Neural crest cell (in vitro differentiated cells): ENCODE measurements around the gene TYR. TPM values are rescaled to one million over a fixed set of nuclear protein-coding genes. Genes with fewer than 3 reads are reported as not detected.
"Not testable (repeated sequence)": the region's sequence is repeated elsewhere in the genome, so short reads cannot be mapped to it uniquely, and the experiment has no call there.

ENCODE experiments used
- DNase-seq: peaks from one replicate; pipeline ENCODE4 v3.0.0; 2021; ENCODE audit warnings: low read depth, mixed read lengths, low spot score
- H3K27ac Mint-ChIP-seq: one replicate; pipeline ENCODE4 v1.8.0; 2021; ENCODE audit warnings: mild to moderate bottlenecking, mixed read lengths; ENCODE audit not compliant: unreplicated experiment
- H3K27me3 Mint-ChIP-seq: 2 replicates; pipeline ENCODE4 v1.8.0; 2021; ENCODE audit warnings: low read depth, mild to moderate bottlenecking, mixed read lengths
- H3K36me3 Mint-ChIP-seq: 2 replicates; pipeline ENCODE4 v1.8.0; 2021; ENCODE audit warnings: low read depth, mild to moderate bottlenecking, mixed read lengths
- H3K4me1 Mint-ChIP-seq: 2 replicates; pipeline ENCODE4 v1.8.0; 2021; ENCODE audit warnings: mixed read lengths
- H3K4me3 Mint-ChIP-seq: one replicate; pipeline ENCODE4 v1.8.0; 2021; ENCODE audit warnings: mild to moderate bottlenecking, mixed read lengths
- H3K9me3 Mint-ChIP-seq: 2 replicates; pipeline ENCODE4 v1.8.0; 2021; ENCODE audit warnings: mixed read lengths
- CTCF ChIP-seq: fragments of 200-600 bp; sonication (generic); conservative IDR thresholded peaks from 2 replicates; pipeline ENCODE4 v1.5.0; 2021; ENCODE audit warnings: antibody characterized with exemption, mild to moderate bottlenecking
- total RNA-seq: library from RNA; stranded (reverse); gene quantifications from 2 replicates; pipeline ENCODE4 v1.2.1, GENCODE V29; 2021

TYR gene
- total RNA-seq, 1 donor from 2014 or later = not detected

GRCh38 chr11:89333704-89334103 lies 156.0 kb downstream of the TYR start:
- H3K4me3 Mint-ChIP-seq, H3K36me3 Mint-ChIP-seq, H3K27ac Mint-ChIP-seq, H3K27me3 Mint-ChIP-seq, DNase-seq, H3K9me3 Mint-ChIP-seq, H3K4me1 Mint-ChIP-seq: not testable (repeated sequence)
- TF ChIP-seq CTCF = peak; percentile 60

GRCh38 chr11:89337100-89337650 lies 159.5 kb downstream of the TYR start:
- H3K36me3 Mint-ChIP-seq, H3K9me3 Mint-ChIP-seq, H3K4me1 Mint-ChIP-seq, H3K27me3 Mint-ChIP-seq, H3K27ac Mint-ChIP-seq, H3K4me3 Mint-ChIP-seq, DNase-seq: not testable (repeated sequence)

- not testable (repeated sequence) for H3K27me3 Mint-ChIP-seq, H3K36me3 Mint-ChIP-seq
- H3K4me1 Mint-ChIP-seq = peaks cover 10% of the 10 kb centered on the region
These were observed 160.4 kb downstream of the TYR start for GRCh38 chr11:89338073-89338472.

GRCh38 chr11:89340450-89340849 lies 162.8 kb downstream of the TYR start:
- H3K36me3 Mint-ChIP-seq, H3K4me3 Mint-ChIP-seq, H3K9me3 Mint-ChIP-seq, H3K27me3 Mint-ChIP-seq, H3K27ac Mint-ChIP-seq, DNase-seq, H3K4me1 Mint-ChIP-seq: not testable (repeated sequence)

More at GRCh38 chr11:89338073-89338472, 160.4 kb downstream of the TYR start:
- H3K4me3 Mint-ChIP-seq, H3K9me3 Mint-ChIP-seq, H3K27ac Mint-ChIP-seq, DNase-seq: not testable (repeated sequence)

GRCh38 chr11:89342880-89343572 lies 165.4 kb downstream of the TYR start:
- H3K4me3 Mint-ChIP-seq, H3K4me1 Mint-ChIP-seq, H3K9me3 Mint-ChIP-seq, DNase-seq, H3K36me3 Mint-ChIP-seq, H3K27me3 Mint-ChIP-seq: not testable (repeated sequence)
- H3K27ac Mint-ChIP-seq = peak overlapping the region; percentile 5

Other genes with a start within 250 kb of the TYR start
- 0.45 and 0.49 TPM in 2 replicates for gene GRM5, start 111.9 kb upstream of the TYR start, total RNA-seq